Caco-2 (cell line): ENCODE data around the gene PPFIBP1. TPM values are rescaled to one million over a fixed set of nuclear protein-coding genes. Genes with fewer than 3 reads are reported as not detected.

Source experiments
- BruUV-seq: library from RNA; stranded (reverse); fragments of 400-500 nt; replicated peaks from 2 replicates; lab custom pipeline; 2021; lab: Mats Ljungman, UMichigan
- CTCF ChIA-PET: fragments of 300-600 bp; sonication (Branson Sonifier 250); formaldehyde crosslinking; loops from one replicate; lab custom pipeline; 2022; ENCODE audit warnings: antibody characterized with exemption; lab: Charles Lee
- POLR2A ChIA-PET: fragments of 300-600 bp; sonication (Branson Sonifier 250); formaldehyde crosslinking; loops from one replicate; lab custom pipeline; 2022; ENCODE audit warnings: antibody characterized with exemption; lab: Charles Lee
- DNase-seq, 2 experiments: peaks; one replicate each; pipeline versions ENCODE4 v3.0.0 to v3.0.0-alpha.2; 2020 to 2022
- H3K27me3 ChIP-seq: replicated peaks from 2 replicates; pipeline ENCODE4 v1.6.0; 2011; ENCODE audit warnings: low read length; ENCODE audit not compliant: control insufficient read depth, insufficient read depth
- H3K36me3 ChIP-seq: 2 replicates; pipeline ENCODE4 v1.5.1; 2011; ENCODE audit warnings: low read length; ENCODE audit not compliant: control insufficient read depth, insufficient read depth
- H3K4me1 ChIP-seq: fragments of 250-450 bp; sonication (Bioruptor Pico); 2 replicates; pipeline ENCODE4 v1.5.1; 2020; ENCODE audit warnings: mild to moderate bottlenecking
- H3K4me3 ChIP-seq: 2 replicates; pipeline ENCODE4 v1.5.1; 2011; ENCODE audit warnings: low read depth, mild to moderate bottlenecking, control low read depth, low read length
- H3K9me3 ChIP-seq: fragments of 250-450 bp; sonication (Bioruptor Pico); 2 replicates; pipeline ENCODE4 v1.5.1; 2020; ENCODE audit warnings: mild to moderate bottlenecking, moderate library complexity
- H3K27ac Mint-ChIP-seq: one replicate; pipeline ENCODE4 v1.8.0; 2022; ENCODE audit warnings: mixed read lengths; ENCODE audit not compliant: unreplicated experiment
- H3K27me3 Mint-ChIP-seq: one replicate; pipeline ENCODE4 v1.8.0; 2022; ENCODE audit warnings: mixed read lengths; ENCODE audit not compliant: insufficient read depth, unreplicated experiment
- H3K36me3 Mint-ChIP-seq: one replicate; pipeline ENCODE4 v1.8.0; 2022; ENCODE audit warnings: mild to moderate bottlenecking, mixed read lengths; ENCODE audit not compliant: insufficient read depth, unreplicated experiment
- H3K4me1 Mint-ChIP-seq: one replicate; pipeline ENCODE4 v1.8.0; 2022; ENCODE audit warnings: low read depth, mixed read lengths; ENCODE audit not compliant: unreplicated experiment
- H3K4me3 Mint-ChIP-seq: one replicate; pipeline ENCODE4 v1.8.0; 2022; ENCODE audit warnings: mild to moderate bottlenecking, moderate library complexity, mixed read lengths; ENCODE audit not compliant: unreplicated experiment
- H3K9me3 Mint-ChIP-seq: one replicate; pipeline ENCODE4 v1.8.0; 2022; ENCODE audit warnings: mixed read lengths; ENCODE audit not compliant: unreplicated experiment
- CTCF ChIP-seq, 2 experiments: fragments of 200-600 bp in 1 of 2; IDR thresholded peaks; 1 replicate in 1 of 2; 2 replicates in 1 of 2; pipeline versions ENCODE4 v1.5.1 to v1.8.0; 2011 to 2022; ENCODE audit warnings: antibody characterized with exemption in 1 of 2, control low read depth in 1 of 2, inconsistent platforms in 1 of 2, low read depth in 1 of 2, low read length in 1 of 2, mild to moderate bottlenecking in 1 of 2, moderate library complexity in 1 of 2; ENCODE audit not compliant: insufficient read depth in 1 of 2, severe bottlenecking in 1 of 2, unreplicated experiment in 1 of 2
- intact Hi-C: fragments of 100-400 bp; cut with micrococcal nuclease; formaldehyde crosslinking; loops from one replicate; pipeline ENCODE4 v1.10.0; 2022; ENCODE audit not compliant: unreplicated experiment
- total RNA-seq: library from RNA; stranded (reverse); gene quantifications from 2 replicates; pipeline ENCODE4 v1.2.3, GENCODE V29; 2022

Gene PPFIBP1
- total RNA-seq, 1 experiment from 2014 or later: 109 TPM

GRCh38 chr12:27517961-27518665 lies 5.9 kb upstream of the PPFIBP1 start:
- H3K4me3 Mint-ChIP-seq: no peak overlapping the region
- H3K27me3 Mint-ChIP-seq: no peaks in the 10 kb centered on the region
- intact Hi-C loops: no loop called here
- H3K4me3 ChIP-seq: no peak overlapping the region
- ChIA-PET POLR2A (no interaction called here), CTCF (no interaction called here)
- H3K4me1 ChIP-seq: peaks cover 37% of the 10 kb centered on the region
- BruUV-seq: no TSS peak
- peaks cover 6% of the 10 kb centered on the region for H3K36me3 Mint-ChIP-seq
- no peaks in the 10 kb centered on the region for H3K9me3 Mint-ChIP-seq
- H3K27me3 ChIP-seq: no peaks in the 10 kb centered on the region
- no peak overlapping the region for H3K27ac Mint-ChIP-seq
- no peak for TF ChIP-seq CTCF (IDR thresholded peaks at IDR 0.05; ENCODE audit: insufficient read depth in 1 of 2, low read depth in 1 of 2, low read length in 1 of 2, severe bottlenecking in 1 of 2, unreplicated experiment in 1 of 2)
- no peaks in the 10 kb centered on the region for H3K9me3 ChIP-seq
- H3K36me3 ChIP-seq: no peaks in the 10 kb centered on the region
- no peak for DNase-seq
- H3K4me1 Mint-ChIP-seq: peaks cover 26% of the 10 kb centered on the region

- BruUV-seq: no TSS peak
- Histone ChIP-seq H3K4me3 (no peak overlapping the region), H3K9me3 (no peaks in the 10 kb centered on the region), H3K36me3 (no peaks in the 10 kb centered on the region), H3K4me1 (peaks cover 27% of the 10 kb centered on the region), H3K27me3 (no peaks in the 10 kb centered on the region)
- TF ChIP-seq CTCF (IDR thresholded peaks at IDR 0.05; ENCODE audit: insufficient read depth in 1 of 2, low read depth in 1 of 2, low read length in 1 of 2, severe bottlenecking in 1 of 2, unreplicated experiment in 1 of 2): no peak
- H3K36me3 Mint-ChIP-seq: peaks cover 17% of the 10 kb centered on the region
- intact Hi-C loops: loop anchor here (5.0 kb wide), 4 partner anchors 96 to 181 kb away; no protein-coding TSS in a partner anchor
- H3K4me3 Mint-ChIP-seq: no peak overlapping the region
- no peak for DNase-seq
- no peaks in the 10 kb centered on the region for H3K27me3 Mint-ChIP-seq
- CTCF ChIA-PET: no interaction called here
- H3K27ac Mint-ChIP-seq: peak overlapping the region; percentile 98
- POLR2A ChIA-PET: no interaction called here
- H3K9me3 Mint-ChIP-seq: no peaks in the 10 kb centered on the region
- H3K4me1 Mint-ChIP-seq: peaks cover 34% of the 10 kb centered on the region
Observed at GRCh38 chr12:27521066-27521465, 2.9 kb upstream of the PPFIBP1 start.

GRCh38 chr12:27521981-27522380 lies 2.0 kb upstream of the PPFIBP1 start:
- DNase-seq: no peak
- Mint-ChIP-seq H3K36me3 (peaks cover 11% of the 10 kb centered on the region), H3K4me3 (peak overlapping the region; percentile 80), H3K27ac (peak overlapping the region; percentile 98), H3K27me3 (no peaks in the 10 kb centered on the region), H3K4me1 (peaks cover 26% of the 10 kb centered on the region), H3K9me3 (no peaks in the 10 kb centered on the region)
- TF ChIP-seq CTCF (IDR thresholded peaks at IDR 0.05; ENCODE audit: insufficient read depth in 1 of 2, low read depth in 1 of 2, low read length in 1 of 2, severe bottlenecking in 1 of 2, unreplicated experiment in 1 of 2): no peak
- no TSS peak for BruUV-seq
- H3K4me3 ChIP-seq: no peak overlapping the region
- H3K27me3 ChIP-seq: no peaks in the 10 kb centered on the region
- ChIA-PET CTCF (no interaction called here), POLR2A (no interaction called here)
- H3K9me3 ChIP-seq: no peaks in the 10 kb centered on the region
- H3K4me1 ChIP-seq: peaks cover 22% of the 10 kb centered on the region
- intact Hi-C loops: loop anchor here (5.0 kb wide), 4 partner anchors 95 to 180 kb away; no protein-coding TSS in a partner anchor
- no peaks in the 10 kb centered on the region for H3K36me3 ChIP-seq
